Measurements from ENCODE around the gene DOK6.

DNA sequence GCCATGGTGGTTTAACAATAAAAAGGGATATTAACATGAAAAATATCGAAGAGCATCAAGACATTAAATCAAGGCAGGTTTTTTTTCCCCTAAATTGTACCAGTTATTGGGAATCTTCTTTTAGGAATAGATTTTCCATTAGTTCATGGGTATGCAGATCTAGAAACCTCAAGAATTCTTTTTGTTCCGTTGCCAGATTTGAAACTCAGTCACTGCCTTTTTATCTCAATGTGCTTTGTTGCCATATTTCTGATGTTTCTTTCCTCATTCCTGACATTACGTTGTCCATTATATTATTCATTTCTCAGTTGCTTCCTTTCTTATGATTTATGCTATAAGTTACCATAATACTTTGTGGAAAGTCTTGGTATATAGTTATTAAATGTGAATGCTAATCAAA lies 384.8 kb downstream of the DOK6 start:
- no peak for TF ChIP-seq EZH2 (IDR thresholded peaks at IDR 0.05; ENCODE audit: low read depth)
- TF ChIP-seq, protein P1, sequence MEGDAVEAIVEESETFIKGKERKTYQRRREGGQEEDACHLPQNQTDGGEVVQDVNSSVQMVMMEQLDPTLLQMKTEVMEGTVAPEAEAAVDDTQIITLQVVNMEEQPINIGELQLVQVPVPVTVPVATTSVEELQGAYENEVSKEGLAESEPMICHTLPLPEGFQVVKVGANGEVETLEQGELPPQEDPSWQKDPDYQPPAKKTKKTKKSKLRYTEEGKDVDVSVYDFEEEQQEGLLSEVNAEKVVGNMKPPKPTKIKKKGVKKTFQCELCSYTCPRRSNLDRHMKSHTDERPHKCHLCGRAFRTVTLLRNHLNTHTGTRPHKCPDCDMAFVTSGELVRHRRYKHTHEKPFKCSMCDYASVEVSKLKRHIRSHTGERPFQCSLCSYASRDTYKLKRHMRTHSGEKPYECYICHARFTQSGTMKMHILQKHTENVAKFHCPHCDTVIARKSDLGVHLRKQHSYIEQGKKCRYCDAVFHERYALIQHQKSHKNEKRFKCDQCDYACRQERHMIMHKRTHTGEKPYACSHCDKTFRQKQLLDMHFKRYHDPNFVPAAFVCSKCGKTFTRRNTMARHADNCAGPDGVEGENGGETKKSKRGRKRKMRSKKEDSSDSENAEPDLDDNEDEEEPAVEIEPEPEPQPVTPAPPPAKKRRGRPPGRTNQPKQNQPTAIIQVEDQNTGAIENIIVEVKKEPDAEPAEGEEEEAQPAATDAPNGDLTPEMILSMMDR (conservative IDR thresholded peaks at IDR 0.05), result no peak

Measured in PC-9 (cell line).